Mammary epithelial cell (primary cell): ENCODE data around the gene ZAR1L.

Source experiments
- EZH2 ChIP-seq: IDR thresholded peaks from 2 replicates; pipeline ENCODE4 v1.6.1; 2012; ENCODE audit warnings: low read length, inconsistent platforms, borderline replicate concordance
- TF ChIP-seq, protein P1 (sequence below), 2 donors: IDR thresholded peaks in 1 of 2; conservative IDR thresholded peaks in 1 of 2; 2 replicates each; pipeline ENCODE4 v1.5.1; 2011 to 2012; ENCODE audit warnings: inconsistent platforms in 2 of 2, low read length in 2 of 2, mild to moderate bottlenecking in 2 of 2, control low read depth in 1 of 2, low read depth in 1 of 2; ENCODE audit not compliant: insufficient read depth in 1 of 2; ENCODE audit errors: extremely low read depth in 1 of 2

DNA sequence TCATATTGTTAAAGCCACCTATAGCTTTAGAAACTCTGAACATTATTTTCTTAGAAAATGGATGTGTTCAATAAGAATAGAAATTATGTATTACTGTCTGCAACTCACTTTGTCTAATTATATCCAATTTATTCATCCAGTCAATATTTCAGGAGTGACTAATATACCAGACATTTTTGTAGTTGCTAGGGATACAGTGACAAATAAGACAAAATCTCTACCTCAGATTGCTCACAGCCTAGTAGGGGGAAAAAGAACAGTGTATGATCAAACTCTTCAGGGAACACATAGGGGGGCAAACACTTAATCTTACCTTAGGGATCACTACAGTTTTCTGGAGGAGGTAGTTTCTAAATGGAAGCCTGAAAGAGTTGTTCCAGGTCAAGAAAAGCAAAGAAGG, 8.7 kb upstream of the ZAR1L start:
- TF ChIP-seq EZH2 = no peak
- TF ChIP-seq, protein P1, sequence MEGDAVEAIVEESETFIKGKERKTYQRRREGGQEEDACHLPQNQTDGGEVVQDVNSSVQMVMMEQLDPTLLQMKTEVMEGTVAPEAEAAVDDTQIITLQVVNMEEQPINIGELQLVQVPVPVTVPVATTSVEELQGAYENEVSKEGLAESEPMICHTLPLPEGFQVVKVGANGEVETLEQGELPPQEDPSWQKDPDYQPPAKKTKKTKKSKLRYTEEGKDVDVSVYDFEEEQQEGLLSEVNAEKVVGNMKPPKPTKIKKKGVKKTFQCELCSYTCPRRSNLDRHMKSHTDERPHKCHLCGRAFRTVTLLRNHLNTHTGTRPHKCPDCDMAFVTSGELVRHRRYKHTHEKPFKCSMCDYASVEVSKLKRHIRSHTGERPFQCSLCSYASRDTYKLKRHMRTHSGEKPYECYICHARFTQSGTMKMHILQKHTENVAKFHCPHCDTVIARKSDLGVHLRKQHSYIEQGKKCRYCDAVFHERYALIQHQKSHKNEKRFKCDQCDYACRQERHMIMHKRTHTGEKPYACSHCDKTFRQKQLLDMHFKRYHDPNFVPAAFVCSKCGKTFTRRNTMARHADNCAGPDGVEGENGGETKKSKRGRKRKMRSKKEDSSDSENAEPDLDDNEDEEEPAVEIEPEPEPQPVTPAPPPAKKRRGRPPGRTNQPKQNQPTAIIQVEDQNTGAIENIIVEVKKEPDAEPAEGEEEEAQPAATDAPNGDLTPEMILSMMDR (conservative IDR thresholded peaks at IDR 0.05 in 1 of 2, IDR thresholded peaks at IDR 0.05 in 1 of 2; ENCODE audit: extremely low read depth in 1 of 2, insufficient read depth in 1 of 2, low read depth in 1 of 2, low read length in 2 of 2) = no peak
